ENCODE results near the gene RASGEF1C.

The RASGEF1C gene

GRCh38 chr5:180179442-180180420, 29.3 kb downstream of the RASGEF1C start:
- no peak for DNase-seq (ENCODE audit: low read depth in 2 of 2)

GRCh38 chr5:180178531-180179441, 30.2 kb downstream of the RASGEF1C start:
- no peak for DNase-seq (ENCODE audit: low read depth in 2 of 2)

- no peak for DNase-seq (ENCODE audit: low read depth in 2 of 2)
Observed at GRCh38 chr5:180176191-180176590, 32.8 kb downstream of the RASGEF1C start.

GRCh38 chr5:180175015-180175431, 34.0 kb downstream of the RASGEF1C start:
- DNase-seq (ENCODE audit: low read depth in 2 of 2): no peak

GRCh38 chr5:180174587-180174972, 34.4 kb downstream of the RASGEF1C start:
- DNase-seq (ENCODE audit: low read depth in 2 of 2): no peak

GRCh38 chr5:180173875-180174586, 35.0 kb downstream of the RASGEF1C start:
- DNase-seq (ENCODE audit: low read depth in 2 of 2): no peak

- DNase-seq (ENCODE audit: low read depth in 2 of 2): no peak
Observed at GRCh38 chr5:180173198-180173544, 35.8 kb downstream of the RASGEF1C start.

GRCh38 chr5:180172447-180173197, 36.4 kb downstream of the RASGEF1C start:
- DNase-seq (ENCODE audit: low read depth in 2 of 2): no peak

- no peak for DNase-seq (ENCODE audit: low read depth in 2 of 2)
Observed at GRCh38 chr5:180171568-180172094, 37.4 kb downstream of the RASGEF1C start.

- DNase-seq (ENCODE audit: low read depth in 2 of 2): no peak
Observed at GRCh38 chr5:180170810-180171567, 38.0 kb downstream of the RASGEF1C start.

GRCh38 chr5:180170106-180170809, 38.8 kb downstream of the RASGEF1C start:
- no peak for DNase-seq (ENCODE audit: low read depth in 2 of 2)

- no peak for DNase-seq (ENCODE audit: low read depth in 2 of 2)
Observed at GRCh38 chr5:180169248-180170105, 39.5 kb downstream of the RASGEF1C start.

- no peak for DNase-seq (ENCODE audit: low read depth in 2 of 2)
Observed at GRCh38 chr5:180168758-180169157, 40.3 kb downstream of the RASGEF1C start.

GRCh38 chr5:180166176-180166575, 42.8 kb downstream of the RASGEF1C start:
- DNase-seq (ENCODE audit: low read depth in 2 of 2): no peak

GRCh38 chr5:180162304-180162661, 46.7 kb downstream of the RASGEF1C start:
- no peak for DNase-seq (ENCODE audit: low read depth in 2 of 2)

GRCh38 chr5:180161420-180162303, 47.3 kb downstream of the RASGEF1C start:
- DNase-seq (ENCODE audit: low read depth in 2 of 2): no peak

- no peak for DNase-seq (ENCODE audit: low read depth in 2 of 2)
Observed at GRCh38 chr5:180160789-180161188, 48.2 kb downstream of the RASGEF1C start.

- no peak for DNase-seq (ENCODE audit: low read depth in 2 of 2)
Observed at GRCh38 chr5:180160215-180160614, 48.8 kb downstream of the RASGEF1C start.

Data from stimulated activated CD4-positive, alpha-beta T cell treated with anti-CD3 and anti-CD28 coated beads, Interleukin-12 subunit alpha, Interleukin-12 subunit beta, amount 100 ng/mL, for 24 hours (primary cell).